GM12801 (cell line): ENCODE data around the gene TCF7L2.

Experiments
- TF ChIP-seq, protein P1 (sequence below): IDR thresholded peaks from one replicate; pipeline ENCODE4 v1.5.1; 2011; ENCODE audit warnings: control low read depth; ENCODE audit not compliant: insufficient read length; ENCODE audit errors: extremely low read depth

Gene TCF7L2

DNA sequence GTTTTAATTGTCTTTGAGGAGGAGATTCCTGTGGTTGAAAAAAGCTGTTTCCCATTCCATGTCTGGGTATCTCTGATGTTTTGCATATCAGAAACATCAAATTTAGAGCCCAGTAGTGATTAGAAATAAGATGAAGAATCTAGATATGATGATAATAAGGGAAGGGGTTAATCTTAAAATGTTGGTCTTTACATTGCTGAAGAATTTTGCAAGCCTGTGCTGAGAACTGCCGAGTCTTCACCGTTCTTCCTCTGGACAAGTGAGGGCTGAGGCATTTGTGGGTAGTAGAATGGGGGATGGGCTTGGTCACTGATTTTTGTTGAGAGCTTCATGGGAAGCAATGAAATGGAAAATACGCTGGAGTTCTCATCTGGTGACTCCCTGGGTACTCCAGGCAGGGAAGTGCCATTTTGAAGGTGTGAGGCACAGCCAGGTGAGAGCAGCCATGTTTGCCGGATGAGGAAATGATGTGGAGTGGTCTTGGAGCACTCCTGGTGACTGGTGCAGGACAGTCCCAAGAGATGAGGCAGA lies 10.2 kb downstream of the TCF7L2 start:
- TF ChIP-seq, protein P1, sequence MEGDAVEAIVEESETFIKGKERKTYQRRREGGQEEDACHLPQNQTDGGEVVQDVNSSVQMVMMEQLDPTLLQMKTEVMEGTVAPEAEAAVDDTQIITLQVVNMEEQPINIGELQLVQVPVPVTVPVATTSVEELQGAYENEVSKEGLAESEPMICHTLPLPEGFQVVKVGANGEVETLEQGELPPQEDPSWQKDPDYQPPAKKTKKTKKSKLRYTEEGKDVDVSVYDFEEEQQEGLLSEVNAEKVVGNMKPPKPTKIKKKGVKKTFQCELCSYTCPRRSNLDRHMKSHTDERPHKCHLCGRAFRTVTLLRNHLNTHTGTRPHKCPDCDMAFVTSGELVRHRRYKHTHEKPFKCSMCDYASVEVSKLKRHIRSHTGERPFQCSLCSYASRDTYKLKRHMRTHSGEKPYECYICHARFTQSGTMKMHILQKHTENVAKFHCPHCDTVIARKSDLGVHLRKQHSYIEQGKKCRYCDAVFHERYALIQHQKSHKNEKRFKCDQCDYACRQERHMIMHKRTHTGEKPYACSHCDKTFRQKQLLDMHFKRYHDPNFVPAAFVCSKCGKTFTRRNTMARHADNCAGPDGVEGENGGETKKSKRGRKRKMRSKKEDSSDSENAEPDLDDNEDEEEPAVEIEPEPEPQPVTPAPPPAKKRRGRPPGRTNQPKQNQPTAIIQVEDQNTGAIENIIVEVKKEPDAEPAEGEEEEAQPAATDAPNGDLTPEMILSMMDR: no peak

GRCh38 chr10:112961609-112962008 lies 11.6 kb downstream of the TCF7L2 start:
- TF ChIP-seq, protein P1: no peak

GRCh38 chr10:112962343-112962742 lies 12.3 kb downstream of the TCF7L2 start:
- TF ChIP-seq, protein P1: no peak

GRCh38 chr10:112963835-112964234 lies 13.8 kb downstream of the TCF7L2 start:
- TF ChIP-seq, protein P1: no peak

- TF ChIP-seq, protein P1: no peak
Observed at GRCh38 chr10:112964482-112964881, 14.4 kb downstream of the TCF7L2 start.

- TF ChIP-seq, protein P1: no peak
Observed at GRCh38 chr10:112966194-112966855, 16.3 kb downstream of the TCF7L2 start.

GRCh38 chr10:112967200-112967599 lies 17.2 kb downstream of the TCF7L2 start:
- TF ChIP-seq, protein P1: no peak
